Coronary artery (tissue), 2 donors: ENCODE results near the gene SNX14.

Source experiments
- DNase-seq: peaks from one replicate; pipeline ENCODE4 v3.0.0-alpha.2; 2017; ENCODE audit warnings: low spot score
- H3K27ac ChIP-seq, 2 donors: fragments of 200-600 bp; sonication (generic); one replicate each; pipeline ENCODE4 v1.5.1; 2016 to 2019
- H3K4me3 ChIP-seq: fragments of 200-600 bp; sonication (generic); 2 replicates; pipeline ENCODE4 v1.5.1; 2016; ENCODE audit warnings: mild to moderate bottlenecking, moderate library complexity
- TF ChIP-seq, protein P1 (sequence below): fragments of 200-600 bp; sonication (generic); IDR thresholded peaks from one replicate; pipeline ENCODE4 v1.5.1; 2019; ENCODE audit warnings: antibody characterized with exemption

SNX14 gene

DNA sequence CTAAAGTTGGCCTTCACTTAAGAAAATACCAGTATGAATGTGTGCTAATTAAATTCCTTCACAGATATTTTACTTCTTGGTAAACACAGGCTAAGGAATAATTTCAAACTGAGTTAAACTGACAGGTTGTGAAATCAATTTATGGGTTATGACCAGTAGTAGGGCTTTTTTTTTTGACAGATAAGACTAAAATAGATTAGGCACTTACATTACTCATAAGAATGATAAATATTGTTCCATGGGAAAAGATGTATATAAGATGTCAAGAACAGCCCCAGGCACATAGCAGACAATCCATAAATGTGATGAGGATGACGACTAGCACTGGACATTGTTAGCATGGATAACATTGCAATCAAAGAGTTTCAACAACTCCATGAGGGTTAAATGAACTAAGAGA lies 120.9 kb downstream of the SNX14 start:
- TF ChIP-seq, protein P1, sequence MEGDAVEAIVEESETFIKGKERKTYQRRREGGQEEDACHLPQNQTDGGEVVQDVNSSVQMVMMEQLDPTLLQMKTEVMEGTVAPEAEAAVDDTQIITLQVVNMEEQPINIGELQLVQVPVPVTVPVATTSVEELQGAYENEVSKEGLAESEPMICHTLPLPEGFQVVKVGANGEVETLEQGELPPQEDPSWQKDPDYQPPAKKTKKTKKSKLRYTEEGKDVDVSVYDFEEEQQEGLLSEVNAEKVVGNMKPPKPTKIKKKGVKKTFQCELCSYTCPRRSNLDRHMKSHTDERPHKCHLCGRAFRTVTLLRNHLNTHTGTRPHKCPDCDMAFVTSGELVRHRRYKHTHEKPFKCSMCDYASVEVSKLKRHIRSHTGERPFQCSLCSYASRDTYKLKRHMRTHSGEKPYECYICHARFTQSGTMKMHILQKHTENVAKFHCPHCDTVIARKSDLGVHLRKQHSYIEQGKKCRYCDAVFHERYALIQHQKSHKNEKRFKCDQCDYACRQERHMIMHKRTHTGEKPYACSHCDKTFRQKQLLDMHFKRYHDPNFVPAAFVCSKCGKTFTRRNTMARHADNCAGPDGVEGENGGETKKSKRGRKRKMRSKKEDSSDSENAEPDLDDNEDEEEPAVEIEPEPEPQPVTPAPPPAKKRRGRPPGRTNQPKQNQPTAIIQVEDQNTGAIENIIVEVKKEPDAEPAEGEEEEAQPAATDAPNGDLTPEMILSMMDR: no peak
- DNase-seq: no peak
- Histone ChIP-seq H3K27ac (peak overlapping the region; percentile 4 to 70), H3K4me3 (no peak overlapping the region)

DNA sequence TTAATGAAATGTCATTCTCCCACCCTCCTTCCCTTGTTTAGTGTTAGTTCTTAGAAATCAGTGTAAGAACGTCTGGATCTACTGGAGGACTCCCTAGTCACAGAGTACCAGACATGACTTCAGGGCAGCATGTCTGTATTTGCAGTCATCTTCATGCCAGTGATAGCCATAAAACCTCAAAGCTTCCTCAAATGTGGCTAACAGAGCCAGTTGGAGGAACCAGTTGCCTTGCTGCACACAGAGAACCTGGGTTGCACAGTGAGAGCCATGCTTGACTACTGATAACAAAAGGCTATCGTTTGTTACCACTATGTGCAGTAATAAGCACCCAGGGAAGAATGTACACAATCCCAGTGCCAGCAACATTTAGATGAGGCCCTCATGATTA lies 123.6 kb downstream of the SNX14 start:
- peak overlapping the region in 1 of 2 donors; percentile 49 for H3K27ac ChIP-seq
- H3K4me3 ChIP-seq: no peak overlapping the region
- no peak for DNase-seq
- TF ChIP-seq, protein P1: no peak

DNA sequence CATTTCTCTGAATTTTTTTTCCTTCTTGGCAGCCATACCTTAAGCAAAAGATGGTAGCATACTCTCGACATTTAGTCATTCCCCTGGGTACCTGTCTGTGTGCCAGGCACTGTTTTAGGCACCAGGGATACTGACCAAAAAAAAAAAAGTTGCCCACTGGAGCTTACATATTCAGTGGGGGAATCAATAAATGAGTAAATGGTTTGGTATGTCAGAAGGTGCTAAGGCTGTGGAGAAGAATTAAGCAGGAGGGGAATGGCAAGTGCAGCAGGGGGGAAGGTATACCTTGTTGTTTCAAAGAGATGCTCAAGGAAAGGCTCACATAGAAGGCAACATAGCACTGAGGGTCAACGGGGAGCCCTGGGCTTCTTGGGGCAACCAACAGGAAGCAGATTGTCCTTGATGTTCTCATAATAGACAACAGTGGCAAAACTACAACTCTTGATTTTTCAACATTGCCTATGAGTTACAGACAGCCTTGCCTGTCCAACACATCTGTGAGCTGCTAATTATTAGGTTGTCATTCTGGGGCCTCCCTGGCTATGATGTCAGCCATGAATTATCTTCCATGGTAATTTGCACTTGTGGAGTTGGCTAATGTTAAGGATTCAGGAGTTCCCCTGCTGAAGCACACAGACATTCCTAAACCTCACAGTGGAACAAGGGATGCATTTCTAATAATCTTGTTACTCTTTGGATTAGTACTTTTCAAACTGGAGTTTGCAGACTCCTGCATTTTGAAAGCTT lies 124.2 kb downstream of the SNX14 start:
- H3K27ac ChIP-seq: peak overlapping the region in 1 of 2 donors; percentile 49
- TF ChIP-seq, protein P1: no peak
- no peak for DNase-seq

DNA sequence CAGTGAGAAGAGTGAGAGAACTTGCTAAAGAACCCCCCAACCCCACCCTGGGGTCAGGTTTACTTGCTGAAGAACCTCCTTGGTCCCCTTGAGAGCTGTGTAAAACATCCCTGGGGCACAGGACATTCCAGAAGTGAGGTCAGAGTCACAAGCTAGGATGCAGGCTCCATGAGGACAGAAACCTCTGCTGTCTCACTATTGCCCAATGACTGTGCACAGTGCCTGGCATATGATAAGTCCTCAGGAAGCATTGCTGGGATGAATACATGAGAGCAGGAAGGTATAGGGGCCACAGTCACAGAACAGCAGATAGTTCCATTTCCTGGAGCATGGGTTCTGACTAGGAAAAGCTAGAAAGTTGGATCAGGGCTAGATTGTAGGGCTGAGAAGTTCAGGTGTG lies 125.3 kb downstream of the SNX14 start:
- H3K27ac ChIP-seq: peak overlapping the region in 1 of 2 donors; percentile 59
- no peak overlapping the region for H3K4me3 ChIP-seq
- TF ChIP-seq, protein P1: no peak
- no peak for DNase-seq

More for the DNA sequence above, 124.2 kb downstream of the SNX14 start:
- H3K4me3 ChIP-seq: no peak overlapping the region

DNA sequence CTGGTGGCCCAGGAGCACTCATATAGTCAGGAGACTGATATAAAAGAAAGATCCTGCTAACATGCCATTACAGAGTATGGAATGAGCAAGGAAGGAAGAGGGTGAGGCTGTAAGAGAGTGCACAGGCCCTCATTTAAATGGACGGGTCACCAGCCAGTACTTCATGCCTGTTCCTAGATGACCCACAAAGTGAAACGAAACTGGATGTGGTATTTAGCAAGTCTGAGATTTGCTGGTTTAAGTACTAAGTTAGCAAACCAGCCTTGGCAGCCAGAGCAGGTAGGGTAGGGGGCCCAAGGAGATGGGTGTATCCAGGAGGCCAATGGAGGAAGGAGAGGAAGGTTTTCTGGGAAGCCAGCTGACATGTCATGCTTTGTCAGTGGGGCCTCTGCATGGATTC lies 127.9 kb downstream of the SNX14 start:
- TF ChIP-seq, protein P1: no peak
- Histone ChIP-seq H3K27ac (peak overlapping the region in 1 of 2 donors; percentile 65), H3K4me3 (no peak overlapping the region)
- DNase-seq: no peak

DNA sequence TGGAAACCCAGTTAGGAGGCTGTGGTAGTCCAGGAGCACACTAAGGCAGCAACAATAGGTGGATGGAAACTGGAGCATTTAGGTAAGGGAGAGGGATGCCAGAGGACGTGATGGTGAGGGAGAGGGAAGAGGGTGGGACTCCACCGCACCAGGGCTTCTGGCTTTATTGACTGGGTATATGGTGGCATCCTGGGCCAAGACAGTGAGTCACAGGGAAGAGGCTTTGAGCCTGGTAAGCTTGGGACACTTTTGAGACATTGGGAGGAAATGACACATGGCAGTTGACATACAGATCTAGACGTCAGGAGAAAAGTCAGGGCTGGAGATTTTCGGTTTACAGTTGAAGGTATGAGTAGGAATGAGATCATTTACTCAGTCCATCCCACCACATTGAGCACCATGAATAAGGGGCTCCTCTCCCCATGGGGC lies 128.9 kb downstream of the SNX14 start:
- H3K4me3 ChIP-seq: peak overlapping the region; percentile 32
- DNase-seq: no peak
- H3K27ac ChIP-seq: peak overlapping the region; percentile 66 to 84
- TF ChIP-seq, protein P1: no peak

DNA sequence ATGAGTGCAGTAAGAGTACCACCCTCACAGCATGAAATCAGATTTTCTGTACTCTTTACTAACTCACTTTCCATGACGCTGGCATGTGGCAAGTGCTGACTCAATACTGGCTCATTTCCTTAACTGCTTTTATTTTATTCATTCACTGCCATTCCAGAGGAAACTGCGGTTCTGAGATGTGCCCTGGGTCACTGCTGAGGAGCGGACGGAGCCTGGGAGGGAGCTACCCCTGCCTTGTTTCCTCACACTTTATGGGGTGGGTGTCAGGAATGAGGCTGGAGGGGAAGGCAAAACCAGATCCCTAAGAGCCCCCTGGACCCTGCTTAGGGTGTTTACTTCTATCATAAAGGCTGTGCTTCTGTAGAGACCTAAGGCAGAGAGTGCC lies 129.4 kb downstream of the SNX14 start:
- TF ChIP-seq, protein P1: no peak
- H3K27ac ChIP-seq: peak overlapping the region; percentile 66 to 84
- peak overlapping the region; percentile 32 for H3K4me3 ChIP-seq
- peak; percentile 86 for DNase-seq
